GM12878 (cell line): ENCODE results near the gene EYS. TPM values are rescaled to one million over a fixed set of nuclear protein-coding genes. Genes with fewer than 3 reads are reported as not detected.

ENCODE experiments used
- ATAC-seq: fragments of 200-7000 bp; cut with Tn5 transposase; 3 replicates; pipeline ENCODE4 v1.9.1; 2020; ENCODE audit warnings: mild to moderate bottlenecking, moderate library complexity
- BruUV-seq: library from RNA; stranded (reverse); fragments of 400-500 nt; replicated peaks from 2 replicates; lab custom pipeline; 2021; lab: Mats Ljungman, UMichigan
- CTCF ChIA-PET: fragments of 300-600 bp; sonication (Branson Sonifier 250); formaldehyde crosslinking; extraction: SDS; loops from one replicate; lab custom pipeline; 2021; ENCODE audit warnings: inconsistent platforms; lab: Yijun Ruan, JAX
- POLR2A ChIA-PET: fragments of 350-600 bp; formaldehyde crosslinking; extraction: SDS; loops from one replicate; lab custom pipeline; 2021; ENCODE audit warnings: inconsistent platforms; lab: Charles Lee
- RAD21 ChIA-PET: fragments of 300-600 bp; sonication (Branson Sonifier 250); formaldehyde crosslinking; loops from one replicate; lab custom pipeline; 2023; ENCODE audit warnings: antibody characterized with exemption; ENCODE audit not compliant: unreplicated experiment; lab: Charles Lee
- SMC1A ChIA-PET: fragments of 300-600 bp; sonication (Branson Sonifier 250); formaldehyde crosslinking; loops from one replicate; lab custom pipeline; 2023; ENCODE audit not compliant: unreplicated experiment, uncharacterized antibody; lab: Charles Lee
- DNase-seq: peaks from one replicate; pipeline ENCODE4 v3.0.0-alpha.2; 2011; ENCODE audit warnings: low read depth, low spot score
- FAIRE-seq: peaks from 3 replicates; lab custom pipeline; 2011; peaks lifted over from hg19 to GRCh38; lab: Jason Lieb, UNC
- H2AFZ ChIP-seq: 2 replicates; pipeline ENCODE4 v1.6.0; 2011; ENCODE audit warnings: low read depth, low read length, control low read depth; ENCODE audit not compliant: control insufficient read depth
- H3K27ac ChIP-seq: 2 replicates; pipeline ENCODE4 v1.5.1; 2011; ENCODE audit warnings: control low read depth; ENCODE audit not compliant: control insufficient read depth, insufficient read depth
- H3K27me3 ChIP-seq, 2 experiments: replicated peaks in 1 of 2; 2 replicates each; pipeline versions ENCODE4 v1.6.0 to v1.6.1; 2011; ENCODE audit warnings: low read length in 1 of 2; ENCODE audit not compliant: control insufficient read depth in 2 of 2, insufficient read depth in 2 of 2
- H3K36me3 ChIP-seq, 2 experiments: 2 replicates each; pipeline ENCODE4 v1.5.1; 2011; ENCODE audit warnings: low read length in 1 of 2; ENCODE audit not compliant: control insufficient read depth in 2 of 2, insufficient read depth in 2 of 2
- H3K4me1 ChIP-seq: 2 replicates; pipeline ENCODE4 v1.6.1; 2011; ENCODE audit warnings: mild to moderate bottlenecking, low read length, moderate library complexity, mixed read lengths; ENCODE audit not compliant: control insufficient read depth, insufficient read depth
- H3K4me2 ChIP-seq: 2 replicates; pipeline ENCODE4 v1.6.0; 2011; ENCODE audit warnings: control low read depth; ENCODE audit not compliant: control insufficient read depth, insufficient read depth
- H3K4me3 ChIP-seq: fragments of 200-600 bp; sonication (generic); 2 replicates; pipeline ENCODE4 v1.5.1; 2016
- H3K79me2 ChIP-seq: 2 replicates; pipeline ENCODE4 v1.6.0; 2011; ENCODE audit warnings: low read length; ENCODE audit not compliant: control insufficient read depth, insufficient read depth
- H3K9ac ChIP-seq: 2 replicates; pipeline ENCODE4 v1.8.0; 2011; ENCODE audit warnings: low read length, control low read depth, mixed read lengths; ENCODE audit not compliant: control insufficient read depth, insufficient read depth
- H3K9me3 ChIP-seq: replicated peaks from 3 replicates; pipeline ENCODE4 v1.5.1; 2011; ENCODE audit warnings: mild to moderate bottlenecking, low read length; ENCODE audit not compliant: control insufficient read depth, insufficient read depth
- H4K20me1 ChIP-seq: 2 replicates; pipeline ENCODE4 v1.6.0; 2011; ENCODE audit not compliant: control insufficient read depth, insufficient read depth
- DPF2 ChIP-seq: fragments of 450-650 bp; IDR thresholded peaks from 2 replicates; pipeline ENCODE4 v1.6.1; 2017; ENCODE audit warnings: mild to moderate bottlenecking
- EP300 ChIP-seq, 2 experiments: fragments of 150-350 bp in 1 of 2; IDR thresholded peaks; 2 replicates each; pipeline ENCODE4 v1.6.1; 2011 to 2012; ENCODE audit warnings: low read depth in 2 of 2, low read length in 2 of 2, borderline replicate concordance in 1 of 2, improper control_type of control experiment in 1 of 2, inconsistent platforms in 1 of 2; ENCODE audit not compliant: control insufficient read depth in 1 of 2
- GATAD2B ChIP-seq: fragments of 450-650 bp; conservative IDR thresholded peaks from 2 replicates; pipeline ENCODE4 v1.6.1; 2017; ENCODE audit warnings: low read depth, mild to moderate bottlenecking, moderate library complexity
- JUNB ChIP-seq: IDR thresholded peaks from 2 replicates; pipeline ENCODE4 v1.6.1; 2016; ENCODE audit warnings: antibody characterized with exemption, mild to moderate bottlenecking
- PML ChIP-seq: IDR thresholded peaks from 2 replicates; pipeline ENCODE4 v1.6.1; 2012; ENCODE audit warnings: low read length, inconsistent platforms
- POLR2A ChIP-seq: IDR thresholded peaks from 2 replicates; pipeline ENCODE4 v1.6.1; 2011; ENCODE audit warnings: low read depth, mild to moderate bottlenecking, low read length
- SRF ChIP-seq, 2 experiments: IDR thresholded peaks; 2 replicates each; pipeline ENCODE4 v1.6.1; 2011; ENCODE audit warnings: low read depth in 2 of 2, low read length in 2 of 2, mild to moderate bottlenecking in 1 of 2, moderate library complexity in 1 of 2
- STAT1 ChIP-seq: fragments of 450-650 bp; conservative IDR thresholded peaks from 2 replicates; pipeline ENCODE4 v1.6.1; 2014; ENCODE audit warnings: antibody characterized with exemption, mild to moderate bottlenecking
- ZNF274 ChIP-seq: IDR thresholded peaks from one replicate; pipeline ENCODE4 v1.8.0; 2011; ENCODE audit not compliant: insufficient read length, insufficient read depth
- WGBS: methylation state at CpG from one replicate; pipeline ENCODE4 v1.1.6; 2016; ENCODE audit warnings: low lambda C conversion rate; ENCODE audit not compliant: insufficient replicate concordance, insufficient coverage; ENCODE audit errors: missing lambda C conversion rate; 5-methylcytosine and 5-hydroxymethylcytosine counted together
- in situ Hi-C: fragments of 300-500 bp; cut with MboI; formaldehyde crosslinking; loops from 9 replicates; pipeline ENCODE4 v1.14.3; 2018; ENCODE audit warnings: mixed read lengths
- intact Hi-C: fragments of 100-400 bp; cut with micrococcal nuclease; formaldehyde crosslinking; loops from one replicate; pipeline ENCODE4 v1.14.2; 2022; ENCODE audit not compliant: unreplicated experiment
- polyA plus RNA-seq, 11 experiments: library from polyadenylated mRNA; depleted of rRNA in 4 of 11; unstranded in 6 of 11; stranded (reverse) in 5 of 11; fragments of >200 nt; fragmentation: Nextera tagmentation in 4 of 11; fragmentation: Illumina TruSeq in 1 of 11; extraction: Ambion mirVana in 4 of 11; extraction: Trizol in 1 of 11; gene quantifications; 1 replicate in 1 of 11; 2 replicates in 10 of 11; pipeline versions ENCODE4 v1.2.1 to v1.2.3, GENCODE V29; 2011 to 2016; ENCODE audit warnings: inconsistent platforms in 2 of 11, missing spikeins in 2 of 11, low read depth in 1 of 11
- total RNA-seq, 4 experiments: library from RNA; depleted of rRNA in 3 of 4; stranded (reverse); fragments of >200 nt in 3 of 4; fragmentation: Illumina TruSeq in 1 of 4; extraction: Trizol in 1 of 4; gene quantifications; 2 replicates each; pipeline versions ENCODE4 v1.2.1 to v1.2.3, GENCODE V29; 2013 to 2021
- TF ChIP-seq, protein P1 (sequence below): fragments of 450-650 bp; IDR thresholded peaks from 2 replicates; pipeline ENCODE4 v1.6.1; 2018; ENCODE audit warnings: borderline replicate concordance, mild to moderate bottlenecking; ENCODE audit not compliant: partially characterized antibody
- TF ChIP-seq, protein P2 (sequence below): fragments of 450-650 bp; conservative IDR thresholded peaks from 2 replicates; pipeline ENCODE4 v1.6.1; 2017; ENCODE audit warnings: mild to moderate bottlenecking, moderate library complexity

EYS gene
- total and polyA plus RNA-seq, 10 of the 15 experiments (the other 5 are each of a cell fraction or from before 2014, with no cell fraction given): under 0.01 to 0.14 (median 0.02) TPM; not detected in 1

DNA sequence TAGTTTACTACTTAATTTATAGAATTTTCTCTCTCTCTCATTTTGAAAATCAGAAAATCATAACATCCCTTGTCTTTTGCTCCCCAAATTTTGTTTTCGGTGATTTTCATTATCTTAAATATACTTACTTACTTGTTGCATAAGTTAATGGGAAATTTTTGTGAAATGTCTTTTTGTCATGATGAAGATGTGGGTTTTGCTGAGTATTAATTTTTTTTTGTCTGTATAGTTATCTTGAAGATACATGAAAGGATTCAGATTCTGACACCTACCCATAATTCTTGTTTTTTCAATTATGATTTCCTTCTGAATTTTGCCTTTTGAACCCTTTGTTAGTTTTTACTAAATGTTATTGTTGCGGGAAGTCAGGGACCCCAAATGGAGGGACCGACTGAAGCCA lies 817.9 kb downstream of the EYS start:
- in situ Hi-C loops (no loop called here), intact Hi-C loops (no loop called here)
- DNase-seq: no peak
- H4K20me1 ChIP-seq: no peaks in the 10 kb centered on the region
- H3K4me3 ChIP-seq: no peak overlapping the region
- POLR2A ChIA-PET: no interaction called here
- 60% methylated on average over 3 of the region's 3 CpGs for WGBS
- H2AFZ ChIP-seq: no peak overlapping the region
- no peak overlapping the region for H3K27ac ChIP-seq
- no TSS peak for BruUV-seq
- FAIRE-seq: no peak
- no peak for ATAC-seq
- CTCF ChIA-PET: no interaction called here
- H3K36me3 ChIP-seq: no peaks in the 10 kb centered on the region
- no peaks in the 10 kb centered on the region for H3K27me3 ChIP-seq
- no peaks in the 10 kb centered on the region for H3K4me1 ChIP-seq
- TF ChIP-seq, protein P1, sequence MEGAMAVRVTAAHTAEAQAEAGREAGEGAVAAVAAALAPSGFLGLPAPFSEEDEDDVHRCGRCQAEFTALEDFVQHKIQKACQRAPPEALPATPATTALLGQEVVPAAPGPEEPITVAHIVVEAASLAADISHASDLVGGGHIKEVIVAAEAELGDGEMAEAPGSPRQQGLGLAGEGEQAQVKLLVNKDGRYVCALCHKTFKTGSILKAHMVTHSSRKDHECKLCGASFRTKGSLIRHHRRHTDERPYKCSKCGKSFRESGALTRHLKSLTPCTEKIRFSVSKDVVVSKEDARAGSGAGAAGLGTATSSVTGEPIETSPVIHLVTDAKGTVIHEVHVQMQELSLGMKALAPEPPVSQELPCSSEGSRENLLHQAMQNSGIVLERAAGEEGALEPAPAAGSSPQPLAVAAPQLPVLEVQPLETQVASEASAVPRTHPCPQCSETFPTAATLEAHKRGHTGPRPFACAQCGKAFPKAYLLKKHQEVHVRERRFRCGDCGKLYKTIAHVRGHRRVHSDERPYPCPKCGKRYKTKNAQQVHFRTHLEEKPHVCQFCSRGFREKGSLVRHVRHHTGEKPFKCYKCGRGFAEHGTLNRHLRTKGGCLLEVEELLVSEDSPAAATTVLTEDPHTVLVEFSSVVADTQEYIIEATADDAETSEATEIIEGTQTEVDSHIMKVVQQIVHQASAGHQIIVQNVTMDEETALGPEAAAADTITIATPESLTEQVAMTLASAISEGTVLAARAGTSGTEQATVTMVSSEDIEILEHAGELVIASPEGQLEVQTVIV: no peak
- TF ChIP-seq GATAD2B (no peak), POLR2A (no peak), STAT1 (no peak), DPF2 (no peak)
- H3K4me2 ChIP-seq: no peak overlapping the region
- RAD21 ChIA-PET: no interaction called here
- H3K79me2 ChIP-seq: no peaks in the 10 kb centered on the region
- SMC1A ChIA-PET: no interaction called here
- no peaks in the 10 kb centered on the region for H3K9me3 ChIP-seq
- H3K9ac ChIP-seq: no peak overlapping the region

DNA sequence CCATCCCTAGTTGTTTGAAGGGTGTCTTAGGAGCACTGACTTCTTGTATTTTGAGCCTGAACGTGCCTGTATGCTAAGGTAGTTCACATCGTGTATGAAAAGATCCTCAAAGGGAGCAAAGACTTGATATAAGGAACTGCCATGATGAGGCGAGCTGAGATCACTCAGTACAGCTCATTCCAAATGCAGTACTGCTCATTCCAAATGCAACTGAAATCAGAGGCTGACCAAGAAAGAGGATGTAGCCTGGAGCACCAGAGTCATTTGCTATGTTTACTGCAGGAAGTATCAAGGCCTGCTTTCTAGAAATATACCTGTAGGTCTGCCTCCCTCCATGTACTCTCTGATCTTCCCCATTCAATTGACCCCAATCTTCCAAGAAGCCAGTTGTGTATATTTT lies 832.2 kb downstream of the EYS start:
- WGBS: 0% methylated on average over 3 of the region's 3 CpGs
- ChIA-PET SMC1A (no interaction called here), RAD21 (no interaction called here), CTCF (no interaction called here), POLR2A (no interaction called here)
- in situ Hi-C loops: no loop called here
- intact Hi-C loops: no loop called here
- Histone ChIP-seq H3K9me3 (no peaks in the 10 kb centered on the region), H4K20me1 (no peaks in the 10 kb centered on the region), H3K27ac (no peak overlapping the region), H3K4me1 (no peaks in the 10 kb centered on the region), H2AFZ (no peak overlapping the region), H3K27me3 (no peaks in the 10 kb centered on the region), H3K9ac (no peak overlapping the region), H3K36me3 (no peaks in the 10 kb centered on the region), H3K4me2 (no peak overlapping the region), H3K4me3 (no peak overlapping the region), H3K79me2 (no peaks in the 10 kb centered on the region)
- no TSS peak for BruUV-seq
- DNase-seq (no peak), ATAC-seq (no peak), FAIRE-seq (no peak)
- no peak for TF ChIP-seq EP300 (IDR thresholded peaks at IDR 0.05; ENCODE audit: borderline replicate concordance in 1 of 2, control insufficient read depth in 1 of 2, low read depth in 2 of 2, low read length in 2 of 2)
- TF ChIP-seq, protein P2, sequence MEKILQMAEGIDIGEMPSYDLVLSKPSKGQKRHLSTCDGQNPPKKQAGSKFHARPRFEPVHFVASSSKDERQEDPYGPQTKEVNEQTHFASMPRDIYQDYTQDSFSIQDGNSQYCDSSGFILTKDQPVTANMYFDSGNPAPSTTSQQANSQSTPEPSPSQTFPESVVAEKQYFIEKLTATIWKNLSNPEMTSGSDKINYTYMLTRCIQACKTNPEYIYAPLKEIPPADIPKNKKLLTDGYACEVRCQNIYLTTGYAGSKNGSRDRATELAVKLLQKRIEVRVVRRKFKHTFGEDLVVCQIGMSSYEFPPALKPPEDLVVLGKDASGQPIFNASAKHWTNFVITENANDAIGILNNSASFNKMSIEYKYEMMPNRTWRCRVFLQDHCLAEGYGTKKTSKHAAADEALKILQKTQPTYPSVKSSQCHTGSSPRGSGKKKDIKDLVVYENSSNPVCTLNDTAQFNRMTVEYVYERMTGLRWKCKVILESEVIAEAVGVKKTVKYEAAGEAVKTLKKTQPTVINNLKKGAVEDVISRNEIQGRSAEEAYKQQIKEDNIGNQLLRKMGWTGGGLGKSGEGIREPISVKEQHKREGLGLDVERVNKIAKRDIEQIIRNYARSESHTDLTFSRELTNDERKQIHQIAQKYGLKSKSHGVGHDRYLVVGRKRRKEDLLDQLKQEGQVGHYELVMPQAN: no peak
- no peak for TF ChIP-seq ZNF274
- TF ChIP-seq, protein P1: no peak
- TF ChIP-seq PML: no peak
- TF ChIP-seq JUNB: no peak
- no peak for TF ChIP-seq SRF (IDR thresholded peaks at IDR 0.05; ENCODE audit: low read depth in 2 of 2, low read length in 2 of 2)
